Measurements from ENCODE around the gene UGT2B7. TPM values are rescaled to one million over a fixed set of nuclear protein-coding genes. Genes with fewer than 3 reads are reported as not detected.

UGT2B7 gene
- polyA plus RNA-seq, 1 of the 3 experiments (the other 2 are of a cell fraction): not detected

- 7% methylated on average over 3 of the region's 3 CpGs for WGBS (ENCODE audit: low lambda C conversion rate)
- Histone ChIP-seq H3K27me3 (ENCODE audit: insufficient read depth) (peaks cover 5% of the 10 kb centered on the region; the same call in 1 of the 2 replicates), H3F3A (replicated peaks; ENCODE audit: insufficient read depth) (peaks cover 3% of the 10 kb centered on the region), H3K9me2 (no peaks in the 10 kb centered on the region), H3K4me3 (ENCODE audit: low read depth in 2 of 2, low read length in 1 of 2) (no peak overlapping the region), H3K9me3 (no peaks in the 10 kb centered on the region), H3K79me2 (ENCODE audit: insufficient read depth) (no peaks in the 10 kb centered on the region), H2AFZ (ENCODE audit: low read depth) (no peak overlapping the region), H3K36me3 (replicated peaks in 1 of 2; ENCODE audit: control insufficient read depth in 1 of 2, insufficient read depth in 2 of 2, low read length in 1 of 2) (no peaks in the 10 kb centered on the region), H3K4me1 (ENCODE audit: control insufficient read depth in 1 of 2, insufficient read depth in 2 of 2, low read depth in 1 of 2, low read length in 1 of 2) (no peaks in the 10 kb centered on the region), H3K9ac (no peak overlapping the region), H3K27ac (ENCODE audit: low read depth in 2 of 2, low read length in 1 of 2) (no peak overlapping the region), H3K4me2 (no peak overlapping the region), H4K20me1 (ENCODE audit: insufficient read depth) (no peaks in the 10 kb centered on the region)
- ChIA-PET CTCF (interaction anchor here (1.1 to 1.3 kb wide), 2 partner anchors 11 to 73 kb away, joined by 3 read pairs; no protein-coding TSS in a partner anchor), POLR2A (no interaction called here)
- no peak for DNase-seq
- TF ChIP-seq MAX (IDR thresholded peaks at IDR 0.05; ENCODE audit: low read depth): no peak
- no peak for TF ChIP-seq SMC3 (IDR thresholded peaks at IDR 0.05; ENCODE audit: low read depth, low read length)
- TF ChIP-seq, protein P1, sequence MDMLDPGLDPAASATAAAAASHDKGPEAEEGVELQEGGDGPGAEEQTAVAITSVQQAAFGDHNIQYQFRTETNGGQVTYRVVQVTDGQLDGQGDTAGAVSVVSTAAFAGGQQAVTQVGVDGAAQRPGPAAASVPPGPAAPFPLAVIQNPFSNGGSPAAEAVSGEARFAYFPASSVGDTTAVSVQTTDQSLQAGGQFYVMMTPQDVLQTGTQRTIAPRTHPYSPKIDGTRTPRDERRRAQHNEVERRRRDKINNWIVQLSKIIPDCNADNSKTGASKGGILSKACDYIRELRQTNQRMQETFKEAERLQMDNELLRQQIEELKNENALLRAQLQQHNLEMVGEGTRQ (IDR thresholded peaks at IDR 0.05; ENCODE audit: borderline replicate concordance, low read depth, low read length): no peak
- TF ChIP-seq, protein P2, sequence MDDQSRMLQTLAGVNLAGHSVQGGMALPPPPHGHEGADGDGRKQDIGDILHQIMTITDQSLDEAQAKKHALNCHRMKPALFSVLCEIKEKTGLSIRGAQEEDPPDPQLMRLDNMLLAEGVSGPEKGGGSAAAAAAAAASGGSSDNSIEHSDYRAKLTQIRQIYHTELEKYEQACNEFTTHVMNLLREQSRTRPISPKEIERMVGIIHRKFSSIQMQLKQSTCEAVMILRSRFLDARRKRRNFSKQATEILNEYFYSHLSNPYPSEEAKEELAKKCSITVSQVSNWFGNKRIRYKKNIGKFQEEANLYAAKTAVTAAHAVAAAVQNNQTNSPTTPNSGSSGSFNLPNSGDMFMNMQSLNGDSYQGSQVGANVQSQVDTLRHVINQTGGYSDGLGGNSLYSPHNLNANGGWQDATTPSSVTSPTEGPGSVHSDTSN (IDR thresholded peaks at IDR 0.05): no peak
- no peak for TF ChIP-seq RFX5 (IDR thresholded peaks at IDR 0.05; ENCODE audit: low read length)
- no peak for TF ChIP-seq TEAD4 (IDR thresholded peaks at IDR 0.05; ENCODE audit: borderline replicate concordance, insufficient read depth)
- TF ChIP-seq RXRA (IDR thresholded peaks at IDR 0.05; ENCODE audit: borderline replicate concordance, low read depth): no peak
- TF ChIP-seq, protein P3, sequence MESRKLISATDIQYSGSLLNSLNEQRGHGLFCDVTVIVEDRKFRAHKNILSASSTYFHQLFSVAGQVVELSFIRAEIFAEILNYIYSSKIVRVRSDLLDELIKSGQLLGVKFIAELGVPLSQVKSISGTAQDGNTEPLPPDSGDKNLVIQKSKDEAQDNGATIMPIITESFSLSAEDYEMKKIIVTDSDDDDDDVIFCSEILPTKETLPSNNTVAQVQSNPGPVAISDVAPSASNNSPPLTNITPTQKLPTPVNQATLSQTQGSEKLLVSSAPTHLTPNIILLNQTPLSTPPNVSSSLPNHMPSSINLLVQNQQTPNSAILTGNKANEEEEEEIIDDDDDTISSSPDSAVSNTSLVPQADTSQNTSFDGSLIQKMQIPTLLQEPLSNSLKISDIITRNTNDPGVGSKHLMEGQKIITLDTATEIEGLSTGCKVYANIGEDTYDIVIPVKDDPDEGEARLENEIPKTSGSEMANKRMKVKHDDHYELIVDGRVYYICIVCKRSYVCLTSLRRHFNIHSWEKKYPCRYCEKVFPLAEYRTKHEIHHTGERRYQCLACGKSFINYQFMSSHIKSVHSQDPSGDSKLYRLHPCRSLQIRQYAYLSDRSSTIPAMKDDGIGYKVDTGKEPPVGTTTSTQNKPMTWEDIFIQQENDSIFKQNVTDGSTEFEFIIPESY (IDR thresholded peaks at IDR 0.05; ENCODE audit: borderline replicate concordance, low read depth): no peak
- no peak for TF ChIP-seq SIN3A (IDR thresholded peaks at IDR 0.05; ENCODE audit: borderline replicate concordance, low read depth, low read length)
- TF ChIP-seq USF1 (IDR thresholded peaks at IDR 0.05; ENCODE audit: borderline replicate concordance, low read depth): no peak
- TF ChIP-seq JUND (IDR thresholded peaks at IDR 0.05): no peak
- TF ChIP-seq RAD21 (IDR thresholded peaks at IDR 0.05; ENCODE audit: low read length): no peak
- TF ChIP-seq TCF12 (IDR thresholded peaks at IDR 0.05): no peak
- TF ChIP-seq, protein P4, sequence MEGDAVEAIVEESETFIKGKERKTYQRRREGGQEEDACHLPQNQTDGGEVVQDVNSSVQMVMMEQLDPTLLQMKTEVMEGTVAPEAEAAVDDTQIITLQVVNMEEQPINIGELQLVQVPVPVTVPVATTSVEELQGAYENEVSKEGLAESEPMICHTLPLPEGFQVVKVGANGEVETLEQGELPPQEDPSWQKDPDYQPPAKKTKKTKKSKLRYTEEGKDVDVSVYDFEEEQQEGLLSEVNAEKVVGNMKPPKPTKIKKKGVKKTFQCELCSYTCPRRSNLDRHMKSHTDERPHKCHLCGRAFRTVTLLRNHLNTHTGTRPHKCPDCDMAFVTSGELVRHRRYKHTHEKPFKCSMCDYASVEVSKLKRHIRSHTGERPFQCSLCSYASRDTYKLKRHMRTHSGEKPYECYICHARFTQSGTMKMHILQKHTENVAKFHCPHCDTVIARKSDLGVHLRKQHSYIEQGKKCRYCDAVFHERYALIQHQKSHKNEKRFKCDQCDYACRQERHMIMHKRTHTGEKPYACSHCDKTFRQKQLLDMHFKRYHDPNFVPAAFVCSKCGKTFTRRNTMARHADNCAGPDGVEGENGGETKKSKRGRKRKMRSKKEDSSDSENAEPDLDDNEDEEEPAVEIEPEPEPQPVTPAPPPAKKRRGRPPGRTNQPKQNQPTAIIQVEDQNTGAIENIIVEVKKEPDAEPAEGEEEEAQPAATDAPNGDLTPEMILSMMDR (IDR thresholded peaks at IDR 0.05): no peak
- TF ChIP-seq, protein P5, sequence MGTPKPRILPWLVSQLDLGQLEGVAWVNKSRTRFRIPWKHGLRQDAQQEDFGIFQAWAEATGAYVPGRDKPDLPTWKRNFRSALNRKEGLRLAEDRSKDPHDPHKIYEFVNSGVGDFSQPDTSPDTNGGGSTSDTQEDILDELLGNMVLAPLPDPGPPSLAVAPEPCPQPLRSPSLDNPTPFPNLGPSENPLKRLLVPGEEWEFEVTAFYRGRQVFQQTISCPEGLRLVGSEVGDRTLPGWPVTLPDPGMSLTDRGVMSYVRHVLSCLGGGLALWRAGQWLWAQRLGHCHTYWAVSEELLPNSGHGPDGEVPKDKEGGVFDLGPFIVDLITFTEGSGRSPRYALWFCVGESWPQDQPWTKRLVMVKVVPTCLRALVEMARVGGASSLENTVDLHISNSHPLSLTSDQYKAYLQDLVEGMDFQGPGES (IDR thresholded peaks at IDR 0.05; ENCODE audit: low read depth, low read length): no peak
- TF ChIP-seq NFIC (IDR thresholded peaks at IDR 0.05; ENCODE audit: borderline replicate concordance): no peak
- no peak for TF ChIP-seq FOXJ3 (CRISPR knock-in tag; IDR thresholded peaks at IDR 0.05)
Observed at GRCh38 chr4:69096810-69097209, 536 bp downstream of the UGT2B7 start.

Measured in SK-N-SH (cell line).